Measurements from ENCODE around the gene E2F4.

E2F4 gene

GRCh38 chr16:67157892-67158635 lies 33.9 kb upstream of the E2F4 start:
- no peak for DNase-seq

GRCh38 chr16:67158637-67159600 lies 33.0 kb upstream of the E2F4 start:
- DNase-seq: peak; percentile 92

GRCh38 chr16:67161595-67162058 lies 30.3 kb upstream of the E2F4 start:
- DNase-seq: no peak

GRCh38 chr16:67162506-67163163 lies 29.3 kb upstream of the E2F4 start:
- DNase-seq: no peak

GRCh38 chr16:67163164-67163998 lies 28.6 kb upstream of the E2F4 start:
- peak; percentile 79 for DNase-seq

- no peak for DNase-seq
These were observed 27.9 kb upstream of the E2F4 start for GRCh38 chr16:67163999-67164558.

GRCh38 chr16:67164599-67165061 lies 27.3 kb upstream of the E2F4 start, which contains the start of gene HSF4:
Gene HSF4, plus strand, starts transcription at chr16:67164745. Its CDS starts 67 bp downstream, at chr16:67164812.
- no peak for DNase-seq

GRCh38 chr16:67165121-67166078 lies 26.6 kb upstream of the E2F4 start:
- DNase-seq: no peak

- no peak for DNase-seq
These were observed 25.8 kb upstream of the E2F4 start for GRCh38 chr16:67166110-67166547.

- DNase-seq: no peak
These were observed 25.3 kb upstream of the E2F4 start for GRCh38 chr16:67166598-67167168.

- DNase-seq: no peak
These were observed 24.4 kb upstream of the E2F4 start for GRCh38 chr16:67167588-67167987.

GRCh38 chr16:67169011-67169451 lies 22.9 kb upstream of the E2F4 start:
- DNase-seq: no peak

- DNase-seq: peak; percentile 64
These were observed 22.2 kb upstream of the E2F4 start for GRCh38 chr16:67169642-67170167.

GRCh38 chr16:67170168-67170948 lies 21.6 kb upstream of the E2F4 start, which contains the start of gene NOL3:
Gene NOL3, plus strand, starts transcription at chr16:67170538.
- DNase-seq: peak; percentile 68

GRCh38 chr16:67170949-67171649 lies 20.9 kb upstream of the E2F4 start:
- DNase-seq: no peak

- no peak for DNase-seq
These were observed 18.6 kb upstream of the E2F4 start for GRCh38 chr16:67173323-67173722.

GRCh38 chr16:67173808-67174705 lies 17.9 kb upstream of the E2F4 start:
- DNase-seq: peak; percentile 81
